HepG2 (cell line): Measurements from ENCODE around the gene MYL4.

Source experiments
- CTCF ChIP-seq: sonication (generic); formaldehyde crosslinking; IDR thresholded peaks from 2 replicates; pipeline ENCODE4 v1.5.0; 2020; ENCODE audit warnings: mild to moderate bottlenecking, missing genetic modification reagents, moderate library complexity
- YY1 ChIP-seq: IDR thresholded peaks from 2 replicates; pipeline ENCODE4 v1.6.1; 2011; ENCODE audit warnings: low read length, low read depth, moderate library complexity, mild to moderate bottlenecking; ENCODE audit not compliant: insufficient read depth, insufficient replicate concordance

GRCh38 chr17:47265983-47266541 lies 56.9 kb downstream of the MYL4 start:
- TF ChIP-seq CTCF (CRISPR knock-in tag) (no peak), YY1 (no peak)
